Activated effector memory CD4-positive, alpha-beta T cell treated with Interleukin-2 at 50 U/mL for 16 hours (primary cell): ENCODE measurements around the gene RABEP1.

Experiments used
- DNase-seq: peaks from one replicate; pipeline ENCODE4 v3.0.0-alpha.2; 2020

Gene RABEP1

DNA sequence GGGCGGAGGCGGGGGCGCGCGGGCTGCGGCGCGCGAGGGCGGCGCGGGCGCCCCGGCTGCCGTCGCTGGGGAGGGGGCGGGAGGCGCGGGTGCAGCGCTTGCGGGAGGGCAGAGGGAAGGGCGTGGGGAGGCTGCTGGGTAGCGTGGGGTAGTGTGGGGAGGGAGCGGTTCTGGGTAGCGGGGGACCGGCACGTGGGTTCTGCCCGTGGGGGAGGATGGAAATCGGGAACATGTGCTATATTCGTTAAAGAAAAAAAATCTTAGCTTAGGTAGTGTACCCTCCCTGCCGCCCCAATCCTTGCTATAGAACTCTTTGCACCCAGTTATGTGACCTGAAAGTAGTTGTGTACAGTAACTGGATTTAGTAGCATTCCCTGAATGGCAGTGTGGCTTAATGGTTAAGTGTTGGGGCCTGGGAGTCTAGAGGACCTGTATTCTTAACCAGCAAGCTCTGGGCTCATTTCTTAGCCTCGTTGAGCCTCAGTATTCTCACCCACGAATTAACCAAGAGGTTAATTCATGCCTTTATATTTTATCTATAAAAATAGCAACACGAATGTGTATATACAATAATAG lies 646 bp downstream of the RABEP1 start:
- DNase-seq = no peak

DNA sequence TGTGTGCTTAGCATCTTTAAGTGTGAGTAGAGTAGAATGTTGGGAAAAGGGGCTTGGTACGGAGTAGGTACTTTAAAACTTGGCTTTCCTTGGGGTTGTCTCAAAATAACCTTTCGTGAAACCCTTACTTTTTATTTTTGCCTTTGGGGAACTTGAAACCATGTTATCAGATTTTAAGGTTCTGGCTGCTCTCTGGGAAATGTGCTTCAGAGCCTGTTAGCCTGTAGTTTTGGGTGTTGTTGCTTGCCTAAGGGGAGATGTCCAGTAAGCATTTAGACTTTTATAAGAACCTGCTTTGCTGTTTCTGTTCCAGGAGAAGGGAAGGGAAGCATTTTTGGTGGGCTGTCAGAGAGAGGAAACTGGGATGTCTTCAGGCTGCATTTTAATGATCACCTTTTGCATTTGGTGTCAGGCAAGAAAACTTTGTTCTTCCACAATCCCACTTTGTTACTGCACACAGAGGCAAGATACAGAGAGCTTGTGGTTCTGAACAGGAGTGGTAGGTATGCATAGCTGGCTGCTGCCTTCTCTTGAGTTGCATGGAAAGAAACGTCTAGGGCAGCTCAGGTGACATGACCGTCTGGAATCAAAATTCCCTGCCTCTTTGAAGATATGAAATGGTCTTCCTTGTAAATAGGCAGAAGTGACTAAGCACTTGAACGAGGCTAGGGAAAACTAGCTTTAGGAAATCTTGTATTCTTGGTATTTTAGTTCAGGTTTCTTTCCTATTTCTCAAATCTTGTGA lies 1.7 kb downstream of the RABEP1 start:
- DNase-seq = no peak

DNA sequence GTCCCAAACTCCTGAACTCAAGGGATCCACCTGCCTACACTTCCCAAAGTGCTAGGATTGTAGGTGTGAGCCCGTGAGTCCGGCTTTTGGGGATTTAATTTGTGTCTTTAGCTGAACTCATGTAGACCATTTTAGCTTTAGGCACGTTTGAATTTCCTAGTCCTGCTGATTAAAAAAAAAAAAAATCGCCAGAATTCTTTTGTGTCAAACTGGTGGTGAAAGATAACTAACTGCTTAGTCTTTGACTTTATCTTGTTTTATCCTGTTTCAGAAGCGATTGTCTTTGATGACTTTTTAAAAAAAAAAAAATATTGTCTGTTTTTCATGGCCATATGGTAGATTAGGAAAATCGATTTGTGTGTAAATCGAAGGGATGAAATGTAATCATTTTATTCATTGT lies 2.6 kb downstream of the RABEP1 start:
- DNase-seq = no peak

DNA sequence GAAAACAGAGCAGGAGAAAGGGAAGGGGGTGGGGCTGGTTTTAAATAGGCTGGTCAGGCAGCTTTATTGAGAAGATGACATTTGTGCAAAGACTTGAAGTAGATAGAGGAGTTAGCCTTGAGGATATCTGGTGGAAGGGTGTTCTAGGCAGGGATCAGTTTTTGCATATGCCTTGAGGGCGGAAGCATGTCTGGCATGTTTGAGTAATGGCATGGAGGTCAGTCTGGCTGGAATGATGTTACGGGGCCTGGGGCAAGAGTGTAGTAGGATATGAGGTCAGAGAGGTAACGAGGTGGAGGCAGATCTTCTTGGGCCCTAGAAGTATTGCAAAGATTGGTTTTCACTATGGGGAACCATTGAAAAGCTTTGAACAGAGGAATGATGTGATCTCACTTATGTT lies 4.8 kb downstream of the RABEP1 start:
- no peak for DNase-seq

DNA sequence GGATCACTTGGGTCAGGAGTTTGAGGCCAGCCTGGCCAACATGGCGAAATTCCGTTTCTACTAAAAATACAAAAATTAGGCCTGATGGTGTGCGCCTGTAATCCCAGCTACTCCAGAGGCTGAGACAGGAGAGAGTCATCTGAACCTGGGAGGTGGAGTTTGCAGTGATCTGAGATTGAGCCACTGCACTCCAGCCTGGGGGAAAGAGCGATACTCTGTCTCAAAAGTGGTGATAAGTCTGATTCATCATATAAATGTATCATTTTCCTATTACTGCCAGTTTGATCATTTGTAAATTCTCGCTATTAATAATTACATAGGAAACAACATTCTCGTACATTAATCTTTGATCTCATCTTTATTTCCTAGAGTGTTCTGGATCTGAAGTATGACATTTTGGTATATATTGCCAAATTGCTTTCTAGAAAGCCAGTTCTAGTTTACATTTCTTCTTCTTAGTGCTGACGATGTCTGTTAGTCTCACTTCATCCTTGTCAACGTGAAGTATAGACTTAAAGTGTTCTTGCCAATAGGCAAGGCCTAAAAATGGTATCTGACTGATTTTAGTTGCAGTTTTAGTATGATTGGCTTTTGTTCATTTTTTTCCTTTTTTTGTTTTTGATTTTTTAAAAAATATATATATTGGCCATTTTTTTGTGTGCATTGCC lies 9.7 kb downstream of the RABEP1 start:
- no peak for DNase-seq

DNA sequence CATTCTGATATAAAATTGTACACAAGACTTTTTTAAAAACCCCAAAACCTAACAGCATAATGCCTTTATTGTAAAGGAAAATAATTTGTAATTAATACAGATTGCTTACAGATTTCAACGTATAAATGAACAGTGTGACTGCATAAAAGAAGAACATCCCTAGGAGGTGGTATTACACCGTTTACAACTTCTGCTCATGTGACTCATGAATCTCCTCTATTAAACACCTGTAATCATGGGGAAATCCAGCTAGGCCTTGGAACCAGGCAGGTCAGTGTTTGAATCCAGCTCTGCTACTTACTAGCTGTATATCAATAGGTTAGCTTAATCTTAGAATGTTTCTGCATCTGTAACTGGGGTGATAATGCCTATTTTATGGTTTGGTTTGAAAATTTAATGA lies 15.2 kb downstream of the RABEP1 start:
- no peak for DNase-seq

DNA sequence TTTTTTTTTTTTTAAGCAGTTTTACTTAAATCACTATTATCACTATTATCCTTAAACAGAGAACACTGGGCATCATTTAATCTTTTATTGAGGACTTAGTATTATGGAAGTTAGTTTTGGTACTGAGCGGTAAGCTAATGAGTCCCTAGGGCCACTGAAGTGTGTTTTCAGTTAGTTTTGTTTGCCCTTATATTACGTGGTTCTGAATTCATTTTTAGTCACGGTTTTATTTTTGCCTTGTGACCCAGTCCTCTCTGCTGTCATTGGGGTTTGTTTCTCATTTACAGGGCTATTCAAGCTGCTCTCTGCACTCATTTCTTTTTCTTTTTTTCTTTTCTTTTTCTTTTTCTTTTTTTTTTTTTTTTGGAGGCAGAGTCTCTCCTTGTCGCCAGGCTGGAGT lies 17.3 kb downstream of the RABEP1 start:
- DNase-seq = no peak

DNA sequence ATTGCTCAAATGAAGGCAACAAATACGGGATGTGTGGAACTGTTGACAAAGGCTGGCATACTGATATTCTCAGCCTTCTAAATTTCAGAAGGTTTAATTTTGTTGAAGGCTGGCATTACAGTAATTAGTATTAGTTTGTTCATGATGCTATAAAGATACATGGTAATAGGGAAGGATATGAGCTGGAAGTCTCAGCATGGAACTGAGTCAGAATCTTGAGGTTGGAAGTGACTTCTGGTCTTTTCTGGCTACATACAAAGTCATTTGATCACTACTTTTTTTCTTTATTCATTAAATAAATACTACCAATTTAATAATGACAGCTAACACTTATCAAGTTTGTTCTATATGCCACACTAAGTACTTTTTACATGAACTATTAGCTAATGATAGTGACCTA lies 22.6 kb downstream of the RABEP1 start:
- DNase-seq = no peak

DNA sequence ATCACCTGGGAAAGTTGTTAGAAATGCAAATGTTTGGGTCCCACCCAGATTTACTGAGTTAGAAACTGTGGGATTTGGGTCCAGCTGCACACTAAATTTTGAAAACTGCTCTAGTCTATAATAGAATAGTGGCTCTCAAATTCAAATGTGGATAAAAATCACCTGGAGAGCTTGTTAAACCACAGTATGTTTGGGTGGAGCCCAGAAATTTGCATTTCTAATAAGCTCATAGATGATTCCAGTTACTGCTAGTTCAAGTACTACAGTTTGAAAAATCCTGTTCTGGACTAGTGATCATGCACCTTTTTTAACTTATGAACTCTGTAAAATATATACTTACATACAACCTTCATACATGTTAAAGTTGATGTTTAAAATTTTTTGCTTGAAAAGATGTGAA lies 27.8 kb downstream of the RABEP1 start:
- DNase-seq = no peak

DNA sequence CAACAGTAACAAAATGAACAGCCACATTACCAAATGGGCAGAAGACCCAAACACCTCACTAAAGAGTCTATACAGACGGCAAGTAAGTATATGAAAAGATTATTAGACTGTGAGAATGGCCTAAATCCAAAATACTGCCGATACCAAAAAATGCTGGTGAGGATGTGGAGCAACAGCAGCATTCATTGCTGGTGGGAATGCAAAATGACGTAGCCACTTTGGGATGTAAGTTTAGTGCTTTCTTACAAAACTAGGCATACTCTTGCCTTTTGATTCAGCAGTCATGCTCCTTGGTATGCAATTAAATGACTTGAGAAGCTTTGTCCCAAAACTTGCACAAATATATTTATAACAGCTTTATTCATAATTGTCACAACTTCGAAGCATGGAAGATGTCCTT lies 43.8 kb downstream of the RABEP1 start:
- no peak for DNase-seq

DNA sequence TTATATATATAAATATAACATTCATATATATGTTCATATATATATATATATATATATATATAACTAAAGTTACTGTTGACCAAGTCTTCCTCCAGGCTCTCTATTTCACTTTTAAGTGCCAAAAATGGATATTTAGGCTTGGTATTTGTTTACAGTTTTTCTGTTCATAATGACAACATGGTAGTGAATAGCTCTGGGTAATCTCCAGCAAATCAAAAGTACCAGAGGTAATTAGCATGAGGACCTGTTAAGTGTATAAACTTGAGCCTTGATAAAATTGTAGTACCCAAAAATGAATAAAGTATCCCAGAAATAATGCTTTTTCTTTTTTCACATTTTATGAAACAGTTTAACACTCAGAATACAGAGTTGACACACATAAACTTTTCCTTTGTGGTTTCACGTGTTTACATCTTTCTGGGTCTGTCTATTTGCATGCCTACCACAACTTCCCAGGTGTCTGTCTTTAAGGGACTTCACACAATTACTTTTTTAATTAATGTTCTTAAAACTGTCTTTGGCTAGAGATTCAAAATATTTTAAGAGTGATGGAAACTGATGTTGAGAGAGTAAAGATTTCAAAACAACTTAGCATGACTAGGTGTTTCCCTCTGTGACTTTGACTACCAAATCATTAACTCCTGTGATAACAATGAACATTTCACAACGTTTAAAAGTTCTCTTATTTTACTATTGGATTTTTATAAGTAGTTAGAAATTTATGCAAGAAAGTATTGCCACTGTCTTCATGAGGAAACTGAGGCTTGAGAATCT lies 47.9 kb downstream of the RABEP1 start:
- no peak for DNase-seq

DNA sequence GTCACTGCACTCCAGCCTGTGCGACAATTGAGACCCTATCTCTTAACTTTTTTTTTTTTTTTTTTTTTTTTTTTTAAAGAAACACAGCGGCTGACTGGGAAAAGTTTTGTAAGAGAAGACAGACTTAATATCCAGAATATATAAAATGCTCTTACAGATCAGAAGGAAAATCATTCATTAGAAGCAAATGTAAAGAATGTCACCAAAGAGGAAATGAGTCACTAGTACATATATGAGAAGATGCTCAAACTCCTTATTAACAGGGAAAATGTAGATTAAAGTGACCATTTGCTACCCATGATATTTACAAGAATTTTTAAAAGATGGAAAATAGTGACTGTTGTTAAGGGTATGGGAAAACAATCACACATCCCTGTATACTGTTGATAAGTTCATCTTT lies 48.9 kb downstream of the RABEP1 start:
- DNase-seq = no peak

DNA sequence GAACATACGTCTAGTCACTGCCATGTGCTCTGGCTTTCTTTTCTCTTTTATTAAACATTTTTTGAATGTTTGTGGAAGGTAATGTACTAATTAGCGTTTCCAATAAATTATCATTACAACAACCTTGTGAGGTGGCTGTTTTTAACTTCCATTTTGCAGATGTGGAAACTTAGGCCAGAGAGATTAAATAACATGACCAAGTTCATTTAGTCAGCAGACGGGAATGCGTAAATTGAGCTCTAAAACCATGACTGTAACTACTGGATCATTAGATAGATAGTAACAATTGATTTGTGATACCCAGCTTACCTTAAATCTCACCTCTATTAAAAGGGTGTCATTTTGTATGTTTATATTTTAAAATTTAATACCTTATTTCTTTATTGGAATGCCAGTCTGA lies 49.4 kb downstream of the RABEP1 start:
- DNase-seq = no peak

DNA sequence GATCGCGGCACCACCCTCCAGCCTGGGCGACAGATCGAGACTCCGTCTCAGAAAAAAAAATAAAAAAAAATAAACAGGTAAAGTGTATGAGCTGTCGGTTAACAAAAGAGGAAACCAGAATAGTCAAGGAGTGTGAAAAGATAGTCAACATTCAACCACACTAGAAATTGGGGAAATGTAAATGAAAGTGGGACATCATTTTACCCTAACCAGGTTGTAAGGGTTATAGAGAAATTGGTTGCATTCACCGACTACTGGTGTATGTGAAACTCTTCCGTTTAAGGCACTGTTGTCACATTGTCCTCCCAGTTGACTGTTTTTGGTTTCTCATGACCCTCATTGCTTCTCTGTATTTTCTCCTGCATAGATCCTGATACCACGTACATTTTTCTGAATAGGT lies 62.8 kb downstream of the RABEP1 start:
- DNase-seq = no peak

DNA sequence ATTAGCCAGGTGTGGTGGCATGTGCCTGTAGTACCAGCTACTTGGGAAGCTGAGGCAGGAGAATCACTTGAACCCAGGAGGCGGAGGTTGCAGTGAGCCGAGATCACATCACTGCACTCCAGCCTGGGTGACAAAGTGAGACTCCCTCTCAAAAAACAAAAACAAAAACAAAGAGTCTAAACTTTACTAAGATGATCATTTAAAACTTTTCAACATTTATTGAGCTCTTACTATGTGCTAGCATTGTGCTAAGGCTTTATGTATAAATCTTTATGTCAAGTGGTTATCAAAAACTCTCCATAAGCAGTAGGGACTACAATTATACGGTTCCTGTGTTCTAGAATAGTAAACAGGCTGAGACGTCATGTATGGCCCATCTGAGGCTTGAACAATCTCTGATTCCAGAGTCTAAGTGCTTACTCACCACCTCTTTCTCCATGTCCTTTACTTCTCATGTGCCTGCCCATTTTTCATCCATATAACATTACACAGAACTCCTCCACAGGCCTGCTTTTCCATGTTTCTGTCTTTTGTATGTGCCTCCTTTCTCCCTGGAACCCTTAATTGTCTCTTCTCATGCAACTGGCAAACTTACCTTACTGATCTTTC lies 70.7 kb downstream of the RABEP1 start:
- no peak for DNase-seq

DNA sequence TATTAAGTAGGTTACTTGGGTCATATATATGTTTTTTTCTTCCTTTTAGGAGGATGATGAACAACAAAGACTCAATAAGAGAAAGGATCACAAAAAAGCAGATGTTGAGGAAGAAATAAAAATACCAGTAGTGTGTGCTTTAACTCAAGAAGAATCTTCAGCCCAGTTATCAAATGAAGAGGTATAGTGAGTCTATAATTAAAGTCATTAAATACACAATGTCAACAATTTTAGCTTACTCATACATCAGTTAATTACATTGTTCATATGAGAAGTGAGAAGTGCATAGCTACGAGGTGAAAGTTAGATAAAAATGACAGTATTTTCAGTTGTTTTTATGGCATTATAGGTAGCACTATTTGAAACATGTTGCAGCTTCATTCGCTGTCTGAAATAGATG lies 72.2 kb downstream of the RABEP1 start:
- no peak for DNase-seq

DNA sequence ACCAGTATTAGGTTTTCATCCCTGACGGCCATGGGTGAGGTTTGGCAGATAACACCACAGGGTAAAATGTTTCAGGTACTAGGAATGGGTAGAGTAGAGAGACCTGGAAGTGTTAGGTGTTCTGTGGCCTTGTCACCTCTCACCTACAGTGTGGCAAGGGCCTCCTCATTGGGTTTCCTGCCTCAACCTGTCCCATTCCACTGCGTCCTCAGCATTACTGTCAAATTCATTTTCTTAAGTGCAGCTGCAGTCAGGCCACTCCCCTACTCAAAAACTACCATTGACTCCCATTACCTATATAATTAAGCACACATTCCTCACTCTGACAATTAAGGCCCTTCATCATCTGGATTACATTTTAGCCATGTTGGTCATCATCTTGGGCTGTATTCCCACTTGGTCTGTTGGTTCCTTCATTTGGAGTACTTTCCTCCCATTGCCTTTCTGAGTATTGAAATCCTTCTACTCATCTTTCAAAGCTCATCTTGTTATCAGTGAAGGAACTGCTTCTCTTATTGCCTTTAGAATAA lies 72.9 kb downstream of the RABEP1 start:
- DNase-seq = no peak

DNA sequence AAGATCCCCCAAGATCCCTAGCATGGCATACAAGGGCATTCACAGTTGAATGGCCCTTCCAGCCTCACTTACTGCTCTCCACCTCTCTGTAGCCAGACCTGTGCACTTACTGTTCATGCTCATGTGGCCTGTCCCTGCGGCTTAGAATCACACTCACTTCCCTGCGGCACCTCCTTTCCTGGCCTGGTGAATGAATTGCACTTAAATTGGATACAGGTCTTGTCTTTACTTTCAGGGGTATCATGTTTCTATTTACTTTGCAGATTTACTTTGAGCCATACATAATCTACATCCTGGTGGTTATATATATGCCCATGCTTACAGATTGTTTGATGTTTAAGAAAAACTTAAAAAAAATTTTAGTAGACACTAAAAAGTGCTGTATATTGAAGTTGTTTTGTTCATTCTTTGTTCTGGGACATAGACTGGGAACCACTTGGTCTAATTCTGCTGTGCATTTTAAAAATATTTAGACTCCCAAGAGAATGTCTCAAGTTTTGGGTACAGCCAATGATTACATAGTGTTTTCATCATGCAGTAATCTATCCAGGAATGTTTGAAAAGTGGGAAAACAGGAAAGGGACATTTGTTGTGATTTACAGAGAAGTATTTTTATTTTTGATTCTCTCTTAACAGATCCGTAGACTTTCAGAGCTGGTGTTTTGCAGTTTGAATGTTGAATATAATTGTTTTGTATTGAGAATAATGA lies 73.5 kb downstream of the RABEP1 start:
- DNase-seq = no peak

DNA sequence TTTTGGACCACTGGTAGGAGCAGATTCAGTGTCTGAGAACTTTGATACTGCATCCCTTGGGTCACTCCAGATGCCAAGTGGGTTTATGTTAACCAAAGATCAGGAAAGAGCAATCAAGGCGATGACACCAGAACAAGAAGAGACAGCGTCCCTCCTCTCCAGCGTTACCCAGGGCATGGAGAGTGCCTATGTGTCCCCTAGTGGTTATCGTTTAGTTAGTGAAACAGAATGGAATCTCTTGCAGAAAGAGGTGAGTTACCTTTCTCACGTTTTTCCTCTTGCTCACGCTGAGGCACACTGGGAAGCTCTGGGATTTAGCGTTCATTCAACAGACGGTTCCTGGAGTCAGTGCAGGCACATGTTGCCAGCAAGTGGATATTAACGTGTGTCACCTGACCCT lies 79.3 kb downstream of the RABEP1 start:
- no peak for DNase-seq

DNA sequence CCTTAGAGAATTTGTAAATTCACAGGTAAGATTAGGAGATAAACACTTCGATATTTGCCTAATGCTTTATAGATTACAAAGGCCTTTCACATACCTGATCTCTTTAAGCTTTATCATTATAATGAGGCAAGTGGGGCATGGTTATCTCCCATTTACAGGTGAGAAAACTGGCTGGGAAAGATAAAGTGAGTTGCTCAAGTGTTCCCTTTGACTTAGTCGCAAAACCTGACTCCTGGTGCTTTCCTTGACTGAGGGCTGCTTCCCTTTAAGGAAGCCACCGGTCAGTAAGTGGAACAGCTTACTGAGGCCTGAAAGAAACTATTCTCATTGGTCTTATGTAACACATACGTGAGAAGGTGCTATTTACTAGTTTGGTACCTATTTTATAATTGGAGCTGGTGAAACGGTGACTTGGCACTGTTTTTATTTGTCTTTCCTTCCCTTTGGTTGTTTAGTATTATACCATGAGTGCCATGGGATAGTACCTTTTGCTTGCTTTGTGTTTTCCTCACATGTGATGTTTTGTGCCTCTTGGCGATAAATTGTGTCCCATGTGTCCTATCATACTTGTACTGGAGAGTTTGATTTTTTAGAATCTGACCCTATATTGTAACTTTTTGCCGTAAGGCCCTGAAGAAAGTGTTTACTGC lies 80.2 kb downstream of the RABEP1 start:
- no peak for DNase-seq

DNA sequence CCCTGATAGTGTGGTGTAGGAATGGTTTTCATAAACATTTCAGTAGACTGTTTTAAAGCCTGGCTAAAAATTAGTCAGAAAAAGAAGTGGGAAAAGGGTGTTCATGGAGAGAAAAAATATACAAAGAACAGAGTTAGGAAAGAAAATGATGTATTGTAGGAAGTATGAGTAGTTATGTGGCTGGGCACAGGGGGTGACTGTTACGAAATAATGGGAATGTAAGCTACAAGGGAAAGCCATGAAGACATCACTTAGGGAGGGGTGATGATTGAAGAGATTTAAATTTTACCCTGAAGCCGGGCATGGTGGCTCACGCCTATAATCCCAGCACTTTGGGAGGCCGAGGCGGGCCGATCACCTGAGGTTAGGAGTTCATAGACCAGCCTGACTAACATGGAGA lies 82.1 kb downstream of the RABEP1 start:
- no peak for DNase-seq

DNA sequence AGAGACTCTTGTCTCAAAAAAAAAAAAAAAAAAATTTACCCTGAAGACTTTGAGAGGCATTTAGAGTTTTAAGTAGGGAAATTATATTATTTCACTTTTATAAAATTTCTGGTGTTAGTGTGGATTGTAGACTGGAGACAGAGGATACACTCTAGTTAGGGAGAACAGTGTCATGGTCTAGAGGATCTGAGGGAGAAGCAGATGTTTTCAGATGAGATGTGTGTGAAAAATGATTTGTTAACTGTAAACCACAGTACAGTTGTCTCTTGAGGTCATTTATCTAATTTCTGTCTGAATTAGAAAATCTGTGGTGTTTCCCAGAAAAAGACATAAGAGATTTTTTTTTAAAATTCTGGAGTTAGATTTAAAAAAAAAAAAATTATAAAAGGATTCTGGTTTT lies 82.6 kb downstream of the RABEP1 start:
- DNase-seq = no peak
